ENCODE data around the gene EVA1B. TPM values are rescaled to one million over a fixed set of nuclear protein-coding genes. Genes with fewer than 3 reads are reported as not detected.
A peak's percentile ranks its signal among the peaks of the same experiment; 100 is the strongest.

Gene EVA1B
- total RNA-seq, 1 donor from 2014 or later, result 40.7 TPM

GRCh38 chr1:36321119-36321951 lies 2.1 kb downstream of the EVA1B start:
- Histone ChIP-seq H3K9me3 (ENCODE audit: control insufficient read depth in 3 of 3, low read length in 3 of 3) (no peaks in the 10 kb centered on the region), H3K4me1 (ENCODE audit: control insufficient read depth in 3 of 3, insufficient read depth in 3 of 3, low read length in 3 of 3) (peaks cover 11 to 24% (median 18%) of the 10 kb centered on the region in 3 donors), H3K9ac (ENCODE audit: low read depth in 1 of 3, low read length in 3 of 3) (peak overlapping the region in 1 of 3 donors; percentile 50), H3K27me3 (ENCODE audit: control insufficient read depth in 3 of 3, insufficient read depth in 3 of 3, low read length in 3 of 3) (peaks cover 0 to 19% (median 6%) of the 10 kb centered on the region in 3 donors), H3K27ac (ENCODE audit: low read depth, low read length) (peak overlapping the region; percentile 47), H3K4me3 (ENCODE audit: low read length in 3 of 3) (peak overlapping the region; percentile 48 to 67 (median 58)), H3K36me3 (ENCODE audit: control insufficient read depth in 3 of 3, insufficient read depth in 3 of 3, low read length in 3 of 3) (peaks cover 0 to 2% (median 0%) of the 10 kb centered on the region in 3 donors)

GRCh38 chr1:36320767-36321118 lies 2.7 kb downstream of the EVA1B start:
- peak overlapping the region in 1 of 3 donors; percentile 25 for H3K9ac ChIP-seq (ENCODE audit: low read depth in 1 of 3, low read length in 3 of 3)
- peaks cover 0 to 19% (median 6%) of the 10 kb centered on the region in 3 donors for H3K27me3 ChIP-seq (ENCODE audit: control insufficient read depth in 3 of 3, insufficient read depth in 3 of 3, low read length in 3 of 3)
- H3K27ac ChIP-seq (ENCODE audit: low read depth, low read length), result peak overlapping the region; percentile 47
- peaks cover 0 to 2% (median 0%) of the 10 kb centered on the region in 3 donors for H3K36me3 ChIP-seq (ENCODE audit: control insufficient read depth in 3 of 3, insufficient read depth in 3 of 3, low read length in 3 of 3)
- peak overlapping the region; percentile 48 to 67 (median 58) for H3K4me3 ChIP-seq (ENCODE audit: low read length in 3 of 3)
- peaks cover 11 to 24% (median 18%) of the 10 kb centered on the region in 3 donors for H3K4me1 ChIP-seq (ENCODE audit: control insufficient read depth in 3 of 3, insufficient read depth in 3 of 3, low read length in 3 of 3)
- H3K9me3 ChIP-seq (ENCODE audit: control insufficient read depth in 3 of 3, low read length in 3 of 3), result no peaks in the 10 kb centered on the region

GRCh38 chr1:36320291-36320761 lies 3.1 kb downstream of the EVA1B start:
- H3K9ac ChIP-seq (ENCODE audit: low read depth in 1 of 3, low read length in 3 of 3), result peak overlapping the region in 1 of 3 donors; percentile 25

GRCh38 chr1:36309397-36309796 lies 14.0 kb downstream of the EVA1B start:
- peaks cover 10 to 19% (median 11%) of the 10 kb centered on the region in 3 donors for H3K4me1 ChIP-seq (ENCODE audit: control insufficient read depth in 3 of 3, insufficient read depth in 3 of 3, low read length in 3 of 3)
- H3K36me3 ChIP-seq (ENCODE audit: control insufficient read depth in 3 of 3, insufficient read depth in 3 of 3, low read length in 3 of 3), result peaks cover 5 to 7% (median 6%) of the 10 kb centered on the region in 3 donors
- no peak overlapping the region for H3K27ac ChIP-seq (ENCODE audit: low read depth, low read length)
- H3K4me3 ChIP-seq (ENCODE audit: low read length in 3 of 3), result no peak overlapping the region
- H3K27me3 ChIP-seq (ENCODE audit: control insufficient read depth in 3 of 3, insufficient read depth in 3 of 3, low read length in 3 of 3), result no peaks in the 10 kb centered on the region
- no peaks in the 10 kb centered on the region for H3K9me3 ChIP-seq (ENCODE audit: control insufficient read depth in 3 of 3, low read length in 3 of 3)
- no peak overlapping the region for H3K9ac ChIP-seq (ENCODE audit: low read depth in 1 of 3, low read length in 3 of 3)

More at GRCh38 chr1:36320291-36320761, 3.1 kb downstream of the EVA1B start:
- Histone ChIP-seq H3K27me3 (ENCODE audit: control insufficient read depth in 3 of 3, insufficient read depth in 3 of 3, low read length in 3 of 3) (peaks cover 0 to 19% (median 6%) of the 10 kb centered on the region in 3 donors), H3K27ac (ENCODE audit: low read depth, low read length) (peak overlapping the region; percentile 47), H3K4me1 (ENCODE audit: control insufficient read depth in 3 of 3, insufficient read depth in 3 of 3, low read length in 3 of 3) (peaks cover 11 to 24% (median 18%) of the 10 kb centered on the region in 3 donors), H3K36me3 (ENCODE audit: control insufficient read depth in 3 of 3, insufficient read depth in 3 of 3, low read length in 3 of 3) (peaks cover 0 to 2% (median 0%) of the 10 kb centered on the region in 3 donors), H3K9me3 (ENCODE audit: control insufficient read depth in 3 of 3, low read length in 3 of 3) (no peaks in the 10 kb centered on the region), H3K4me3 (ENCODE audit: low read length in 3 of 3) (peak overlapping the region in 2 of 3 donors; percentile 58 to 67)

GRCh38 chr1:36307601-36308330 lies 15.7 kb downstream of the EVA1B start:
- Histone ChIP-seq H3K4me3 (ENCODE audit: low read length in 3 of 3) (peak overlapping the region; percentile 71 to 86 (median 82)), H3K36me3 (ENCODE audit: control insufficient read depth in 3 of 3, insufficient read depth in 3 of 3, low read length in 3 of 3) (peaks cover 17 to 21% (median 20%) of the 10 kb centered on the region in 3 donors), H3K4me1 (ENCODE audit: control insufficient read depth in 3 of 3, insufficient read depth in 3 of 3, low read length in 3 of 3) (peaks cover 10 to 19% (median 11%) of the 10 kb centered on the region in 3 donors), H3K9ac (ENCODE audit: low read depth in 1 of 3, low read length in 3 of 3) (peak overlapping the region in 1 of 3 donors; percentile 77), H3K27me3 (ENCODE audit: control insufficient read depth in 3 of 3, insufficient read depth in 3 of 3, low read length in 3 of 3) (no peaks in the 10 kb centered on the region), H3K9me3 (ENCODE audit: control insufficient read depth in 3 of 3, low read length in 3 of 3) (no peaks in the 10 kb centered on the region), H3K27ac (ENCODE audit: low read depth, low read length) (no peak overlapping the region)

GRCh38 chr1:36306902-36307456 lies 16.5 kb downstream of the EVA1B start:
- no peaks in the 10 kb centered on the region for H3K9me3 ChIP-seq (ENCODE audit: control insufficient read depth in 3 of 3, low read length in 3 of 3)
- peaks cover 23 to 27% (median 26%) of the 10 kb centered on the region in 3 donors for H3K36me3 ChIP-seq (ENCODE audit: control insufficient read depth in 3 of 3, insufficient read depth in 3 of 3, low read length in 3 of 3)
- H3K4me3 ChIP-seq (ENCODE audit: low read length in 3 of 3), result peak overlapping the region; percentile 71 to 86 (median 82)
- no peak overlapping the region for H3K27ac ChIP-seq (ENCODE audit: low read depth, low read length)
- H3K27me3 ChIP-seq (ENCODE audit: control insufficient read depth in 3 of 3, insufficient read depth in 3 of 3, low read length in 3 of 3), result no peaks in the 10 kb centered on the region
- H3K9ac ChIP-seq (ENCODE audit: low read depth in 1 of 3, low read length in 3 of 3), result peak overlapping the region; percentile 62 to 77 (median 72)
- H3K4me1 ChIP-seq (ENCODE audit: control insufficient read depth in 3 of 3, insufficient read depth in 3 of 3, low read length in 3 of 3), result peaks cover 10 to 19% (median 11%) of the 10 kb centered on the region in 3 donors

- peak within 1 kb of the TSS; percentile 44 for H3K27ac ChIP-seq (ENCODE audit: low read depth, low read length)
- H3K9ac ChIP-seq (ENCODE audit: low read depth in 1 of 3, low read length in 3 of 3), result peak within 1 kb of the TSS; percentile 62 to 77 (median 72)
- H3K4me1 ChIP-seq (ENCODE audit: control insufficient read depth in 3 of 3, insufficient read depth in 3 of 3, low read length in 3 of 3), result peaks cover 10 to 19% (median 11%) of the 10 kb centered on the region in 3 donors
- H3K36me3 ChIP-seq (ENCODE audit: control insufficient read depth in 3 of 3, insufficient read depth in 3 of 3, low read length in 3 of 3), result peaks cover 30 to 34% (median 33%) of the 10 kb centered on the region in 3 donors
- peak within 1 kb of the TSS; percentile 71 to 86 (median 82) for H3K4me3 ChIP-seq (ENCODE audit: low read length in 3 of 3)
- no peaks in the 10 kb centered on the region for H3K27me3 ChIP-seq (ENCODE audit: control insufficient read depth in 3 of 3, insufficient read depth in 3 of 3, low read length in 3 of 3)
- no peaks in the 10 kb centered on the region for H3K9me3 ChIP-seq (ENCODE audit: control insufficient read depth in 3 of 3, low read length in 3 of 3)
Measured at GRCh38 chr1:36306210-36306901, 17.1 kb downstream of the EVA1B start, which contains the start of gene SH3D21. Gene SH3D21 (plus strand): TSS chr1:36306368. CDS start chr1:36306421, 53 bp downstream.

GRCh38 chr1:36305915-36306209 lies 17.6 kb downstream of the EVA1B start:
- Histone ChIP-seq H3K4me3 (ENCODE audit: low read length in 3 of 3) (peak overlapping the region in 2 of 3 donors; percentile 71 to 82), H3K4me1 (ENCODE audit: control insufficient read depth in 3 of 3, insufficient read depth in 3 of 3, low read length in 3 of 3) (peaks cover 10 to 19% (median 11%) of the 10 kb centered on the region in 3 donors), H3K36me3 (ENCODE audit: control insufficient read depth in 3 of 3, insufficient read depth in 3 of 3, low read length in 3 of 3) (peaks cover 34 to 39% (median 38%) of the 10 kb centered on the region in 3 donors), H3K27ac (ENCODE audit: low read depth, low read length) (peak overlapping the region; percentile 44), H3K9ac (ENCODE audit: low read depth in 1 of 3, low read length in 3 of 3) (peak overlapping the region in 2 of 3 donors; percentile 62 to 77), H3K9me3 (ENCODE audit: control insufficient read depth in 3 of 3, low read length in 3 of 3) (no peaks in the 10 kb centered on the region), H3K27me3 (ENCODE audit: control insufficient read depth in 3 of 3, insufficient read depth in 3 of 3, low read length in 3 of 3) (no peaks in the 10 kb centered on the region)

All from skeletal muscle tissue (tissue), 4 donors.